HepG2 (cell line): ENCODE data around the gene MAPK8IP3. TPM values are rescaled to one million over a fixed set of nuclear protein-coding genes. Genes with fewer than 3 reads are reported as not detected.

ENCODE experiments used
- ATAC-seq: fragments of 200-7000 bp; cut with Tn5 transposase; 3 replicates; pipeline ENCODE4 v1.9.1; 2020; ENCODE audit warnings: mild to moderate bottlenecking, moderate library complexity
- BruUV-seq: library from RNA; stranded (reverse); fragments of 400-500 nt; replicated peaks from 2 replicates; lab custom pipeline; 2021; lab: Mats Ljungman, UMichigan
- CTCF ChIA-PET: fragments of 300-600 bp; formaldehyde crosslinking; extraction: SDS; loops from one replicate; lab custom pipeline; 2021; ENCODE audit warnings: low total read pairs, inconsistent platforms, low intra/inter-chr PET ratio; lab: Yijun Ruan, JAX
- POLR2A ChIA-PET: fragments of 350-600 bp; sonication (Branson Sonifier 250); formaldehyde crosslinking; loops from one replicate; lab custom pipeline; 2020; ENCODE audit warnings: antibody characterized with exemption, inconsistent platforms; lab: Yijun Ruan, JAX
- DNase-seq: peaks from one replicate; pipeline ENCODE4 v3.0.0-alpha.2; 2015; ENCODE audit warnings: low spot score
- FAIRE-seq: peaks from 3 replicates; lab custom pipeline; 2011; peaks lifted over from hg19 to GRCh38; lab: Jason Lieb, UNC
- H2AFZ ChIP-seq: one replicate; pipeline ENCODE4 v1.6.1; 2011; ENCODE audit warnings: low read length, inconsistent platforms
- H3K27ac ChIP-seq: fragments of 300-600 bp; 3 replicates; pipeline ENCODE4 v1.8.0; 2011; ENCODE audit warnings: mixed run types, mild to moderate bottlenecking, mixed read lengths, low read length, inconsistent platforms; ENCODE audit not compliant: insufficient read depth; ENCODE audit errors: extremely low read length
- H3K27me3 ChIP-seq, 2 experiments: fragments of 200-600 bp in 1 of 2; 2 replicates in 1 of 2; 3 replicates in 1 of 2; pipeline versions ENCODE4 v1.6.0 to v1.8.0; 2011; ENCODE audit warnings: low read length in 2 of 2, mild to moderate bottlenecking in 2 of 2, moderate library complexity in 2 of 2, inconsistent platforms in 1 of 2; ENCODE audit not compliant: insufficient read depth in 2 of 2, control insufficient read depth in 1 of 2
- H3K36me3 ChIP-seq, 2 experiments: fragments of 200-600 bp in 1 of 2; replicated peaks in 1 of 2; 2 replicates in 1 of 2; 3 replicates in 1 of 2; pipeline versions ENCODE4 v1.5.1 to v1.8.0; 2011; ENCODE audit warnings: low read length in 2 of 2, inconsistent platforms in 1 of 2; ENCODE audit not compliant: insufficient read depth in 2 of 2, control insufficient read depth in 1 of 2
- H3K4me1 ChIP-seq: 2 replicates; pipeline ENCODE4 v1.5.1; 2012; ENCODE audit warnings: low read length, inconsistent platforms; ENCODE audit not compliant: insufficient read depth
- H3K4me2 ChIP-seq: 2 replicates; pipeline ENCODE4 v1.6.0; 2011; ENCODE audit warnings: low read depth, low read length, inconsistent platforms
- H3K4me3 ChIP-seq, 3 experiments: fragments of 200-600 bp in 1 of 3; sonication (generic), shearing (Covaris generic) in 1 of 3; replicated peaks in 1 of 3; 2 replicates each; pipeline ENCODE4 v1.5.1; 2011 to 2016; ENCODE audit warnings: low read length in 3 of 3, inconsistent platforms in 2 of 3, low read depth in 2 of 3, mild to moderate bottlenecking in 2 of 3, control low read depth in 1 of 3, mixed read lengths in 1 of 3; ENCODE audit not compliant: insufficient read depth in 1 of 3
- H3K79me2 ChIP-seq: one replicate; pipeline ENCODE4 v1.6.1; 2011; ENCODE audit warnings: low read length, inconsistent platforms; ENCODE audit not compliant: insufficient read depth
- H3K9ac ChIP-seq: 2 replicates; pipeline ENCODE4 v1.6.0; 2011; ENCODE audit warnings: mild to moderate bottlenecking, low read depth, low read length, inconsistent platforms; ENCODE audit not compliant: insufficient read depth
- H3K9me3 ChIP-seq: 2 replicates; pipeline ENCODE4 v1.5.1; 2012; ENCODE audit warnings: mild to moderate bottlenecking, low read length
- H4K20me1 ChIP-seq: 2 replicates; pipeline ENCODE4 v1.6.0; 2011; ENCODE audit warnings: inconsistent platforms, mild to moderate bottlenecking, low read length, moderate library complexity; ENCODE audit not compliant: insufficient read depth
- AGO1 ChIP-seq: fragments of 200-400 bp; formaldehyde crosslinking; IDR thresholded peaks from 2 replicates; pipeline ENCODE4 v1.6.1; 2017; ENCODE audit warnings: mild to moderate bottlenecking, low read depth, low read length, moderate library complexity; ENCODE audit not compliant: poor library complexity, severe bottlenecking
- AGO2 ChIP-seq: fragments of 200-400 bp; formaldehyde crosslinking; optimal IDR thresholded peaks from 2 replicates; pipeline ENCODE3; 2017; ENCODE audit warnings: mild to moderate bottlenecking, low read depth, low read length, moderate library complexity
- POLR2A ChIP-seq, 2 experiments: IDR thresholded peaks; 2 replicates each; pipeline ENCODE4 v1.6.1; 2011; ENCODE audit warnings: low read depth in 2 of 2, low read length in 2 of 2, mild to moderate bottlenecking in 1 of 2, moderate library complexity in 1 of 2; ENCODE audit not compliant: insufficient read depth in 1 of 2
- POLR2G ChIP-seq: fragments of 200-400 bp; formaldehyde crosslinking; IDR thresholded peaks from 2 replicates; pipeline ENCODE4 v1.6.1; 2018; ENCODE audit warnings: mild to moderate bottlenecking, low read depth, low read length, moderate library complexity
- RBFOX2 ChIP-seq: fragments of 200-400 bp; formaldehyde crosslinking; IDR thresholded peaks from 2 replicates; pipeline ENCODE4 v1.6.1; 2017; ENCODE audit warnings: low read depth, mild to moderate bottlenecking, low read length
- SCMH1 ChIP-seq: sonication (generic); formaldehyde crosslinking; IDR thresholded peaks from 2 replicates; pipeline ENCODE4 v1.9.0; 2021; ENCODE audit warnings: missing genetic modification reagents, mild to moderate bottlenecking, borderline replicate concordance
- SSRP1 ChIP-seq: IDR thresholded peaks from 2 replicates; pipeline ENCODE4 v1.6.1; 2016; ENCODE audit warnings: control low read depth
- ZBTB7B ChIP-seq: sonication (generic); formaldehyde crosslinking; IDR thresholded peaks from 2 replicates; pipeline ENCODE4 v1.4.0; 2020; ENCODE audit warnings: missing genetic modification reagents
- WGBS: methylation state at CpG from one replicate; pipeline ENCODE4 v1.1.6; 2017; ENCODE audit warnings: low lambda C conversion rate; 5-methylcytosine and 5-hydroxymethylcytosine counted together
- in situ Hi-C: cut with HindIII; loops from 2 replicates; pipeline ENCODE4 v1.10.0; 2017; ENCODE audit warnings: low pct_unique_long_range_greater_than_20kb; ENCODE audit not compliant: extremely low pct_ligation_motif_present
- intact Hi-C: fragments of 100-400 bp; cut with micrococcal nuclease; formaldehyde crosslinking; loops from one replicate; pipeline ENCODE4 v1.10.0; 2022; ENCODE audit not compliant: unreplicated experiment
- polyA plus RNA-seq, 8 experiments: library from polyadenylated mRNA; depleted of rRNA in 3 of 8; stranded (reverse) in 7 of 8; unstranded in 1 of 8; fragments of >200 nt; fragmentation: Illumina TruSeq in 4 of 8; extraction: Trizol in 4 of 8; gene quantifications; 2 replicates each; pipeline versions ENCODE4 v1.2.1 to v1.2.3, GENCODE V29; 2011 to 2016; ENCODE audit warnings: low read depth in 4 of 8, missing spikeins in 1 of 8, mixed read lengths in 1 of 8; ENCODE audit not compliant: insufficient read depth in 1 of 8
- total RNA-seq, 5 experiments: library from RNA; depleted of rRNA; stranded (reverse); fragments of >200 nt; fragmentation: Illumina TruSeq; extraction: Trizol; gene quantifications; 2 replicates each; pipeline ENCODE4 v1.2.3, GENCODE V29; 2016; ENCODE audit warnings: low read depth in 1 of 5

Gene MAPK8IP3
- total and polyA plus RNA-seq, 2 of the 13 experiments (the other 11 are each of a cell fraction or from before 2014, with no cell fraction given) = 25.1 to 41.7 TPM

DNA sequence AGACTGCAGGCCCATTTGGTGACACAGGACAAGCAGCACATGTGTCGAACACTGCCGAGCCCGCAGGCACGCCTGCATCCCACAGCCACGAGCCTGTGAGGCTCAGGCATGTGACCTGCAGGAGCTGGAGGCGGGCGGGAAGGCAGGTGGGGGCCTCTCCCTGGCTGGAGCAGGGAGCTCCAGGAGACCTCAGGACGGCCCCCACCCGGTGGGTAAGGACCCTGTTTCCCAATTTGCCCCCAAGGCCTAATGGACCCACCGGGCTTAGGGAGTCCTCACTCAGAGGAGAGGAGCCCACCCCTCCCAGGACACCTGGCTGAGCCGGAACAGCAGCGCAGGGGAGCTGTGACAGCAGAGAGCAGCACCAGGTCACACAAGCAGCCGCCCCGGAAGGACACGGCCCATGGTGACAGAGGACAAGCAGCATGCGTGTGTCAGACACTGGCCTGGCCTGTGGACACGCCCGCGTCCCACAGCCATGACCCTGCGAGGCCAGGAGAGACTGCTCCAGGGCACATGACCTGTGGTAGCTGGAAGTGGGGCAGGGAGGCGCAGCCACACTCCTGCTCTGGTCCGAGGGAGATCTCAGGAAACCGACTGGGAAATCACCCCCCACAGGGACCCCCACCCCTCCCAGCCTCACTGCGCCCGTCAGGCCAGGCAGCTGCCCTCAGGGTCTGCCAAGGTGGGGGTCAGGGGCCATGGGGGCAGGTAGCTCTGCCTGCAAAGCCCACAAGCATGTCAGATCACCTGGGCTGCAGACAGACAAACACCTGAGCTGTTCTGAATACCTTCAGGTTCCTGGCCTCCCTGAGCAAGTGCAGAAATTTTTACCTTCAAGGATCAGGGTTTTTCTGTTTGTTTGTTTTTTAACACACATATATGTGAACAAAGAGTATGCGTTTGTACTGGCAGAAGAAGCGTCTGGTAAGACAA is 74.0 kb downstream of the MAPK8IP3 start:
- ChIA-PET CTCF (no interaction called here), POLR2A (interaction anchor here (1.2 to 1.6 kb wide), 4 partner anchors 14 to 160 kb away, joined by 3 to 5 read pairs (median 4); partner anchors contain the start of gene IGFALS)
- H3K9ac ChIP-seq = no peak overlapping the region
- no peak for DNase-seq
- H3K4me3 ChIP-seq = no peak overlapping the region
- TF ChIP-seq ZBTB7B = no peak
- TF ChIP-seq AGO1 = peak; percentile 97
- 0 out of 2 replicates have a peak, but pooled peaks have one; percentile 41 for TF ChIP-seq POLR2G
- TF ChIP-seq POLR2A (IDR thresholded peaks at IDR 0.05; ENCODE audit: insufficient read depth in 1 of 2, low read depth in 2 of 2, low read length in 2 of 2) = peak in 1 of 2 experiments; percentile 56; a peak in 2 of 4 replicates
- TF ChIP-seq RBFOX2 = peak; percentile 75
- peak; percentile 96 for TF ChIP-seq AGO2
- TF ChIP-seq SCMH1 (CRISPR knock-in tag) = no peak
- 0 out of 2 replicates have a peak, but pooled peaks have one; percentile 41 for TF ChIP-seq SSRP1 (CRISPR knock-in tag)
- TF ChIP-seq, all 625 proteins: peak for 6
- TSS peak; percentile 49 for BruUV-seq
- peaks cover 0 to 2% of the 10 kb centered on the region in 2 experiments; a peak in 1 of 5 replicates for H3K27me3 ChIP-seq
- H3K4me2 ChIP-seq = no peak overlapping the region
- peaks cover 4% of the 10 kb centered on the region; the same call in 1 of the 2 replicates for H4K20me1 ChIP-seq
- FAIRE-seq (no peak), ATAC-seq (no peak)
- WGBS = 99% methylated on average over 4 of the region's 27 CpGs
- H3K36me3 ChIP-seq = peaks cover 5 to 13% of the 10 kb centered on the region in 2 experiments; a peak in 3 of 5 replicates
- H3K4me1 ChIP-seq = peaks cover 23% of the 10 kb centered on the region
- no peak overlapping the region for H3K27ac ChIP-seq
- no peaks in the 10 kb centered on the region for H3K9me3 ChIP-seq
- H2AFZ ChIP-seq = no peak overlapping the region
- in situ Hi-C loops (loop anchor here (5.0 kb wide), 1 partner anchor 42 kb away; no protein-coding TSS in a partner anchor), intact Hi-C loops (loop anchor here (5.0 kb wide), 1 partner anchor 47 kb away; the partner anchor contains the start of genes FAHD1 and HAGH)
- H3K79me2 ChIP-seq = peaks cover 19% of the 10 kb centered on the region
